Adrenal gland (tissue), 12 donors: Measurements from ENCODE around the gene STK39. TPM values are rescaled to one million over a fixed set of nuclear protein-coding genes. Genes with fewer than 3 reads are reported as not detected.

ENCODE experiments used
- DNase-seq, 7 donors: peaks; one replicate each; pipeline ENCODE4 v3.0.0-alpha.2; 2019 to 2020
- H3K27ac ChIP-seq, 5 donors: fragments of 200-600 bp; sonication (generic) in 4 of 5; 1 replicate in 3 of 5; 2 replicates in 2 of 5; pipeline versions ENCODE4 v1.5.1 to v1.8.0; 2016 to 2020; ENCODE audit warnings: mild to moderate bottlenecking in 1 of 5
- H3K27me3 ChIP-seq: fragments of 200-600 bp; 2 replicates; pipeline ENCODE4 v1.8.0; 2021
- H3K36me3 ChIP-seq, 2 donors: fragments of 200-600 bp; replicated peaks in 1 of 2; 1 replicate in 1 of 2; 2 replicates in 1 of 2; pipeline versions ENCODE4 v1.5.1 to v1.8.0; 2018 to 2022
- H3K4me1 ChIP-seq, 2 donors: fragments of 200-600 bp; replicated peaks in 1 of 2; 1 replicate in 1 of 2; 2 replicates in 1 of 2; pipeline versions ENCODE4 v1.5.1 to v1.8.0; 2018 to 2021
- H3K4me3 ChIP-seq, 4 donors: fragments of 200-600 bp; sonication (generic) in 3 of 4; one replicate each; pipeline ENCODE4 v1.5.1; 2016 to 2018
- H3K9me3 ChIP-seq, 3 donors: fragments of 200-600 bp; sonication (generic) in 1 of 3; replicated peaks in 1 of 3; 1 replicate in 2 of 3; 2 replicates in 1 of 3; pipeline versions ENCODE4 v1.5.1 to v1.8.0; 2016 to 2021
- CTCF ChIP-seq, 6 experiments: fragments of 450-650 bp in 4 of 6; fragments of 200-600 bp in 2 of 6; sonication (generic) in 1 of 6; IDR thresholded peaks; 1 replicate in 5 of 6; 2 replicates in 1 of 6; pipeline versions ENCODE4 v1.5.1 to v1.8.0; 2016 to 2021; ENCODE audit warnings: antibody characterized with exemption in 6 of 6, mild to moderate bottlenecking in 2 of 6, moderate library complexity in 1 of 6
- POLR2A ChIP-seq, 2 donors: fragments of 450-650 bp; IDR thresholded peaks; one replicate each; pipeline ENCODE4 v1.6.1; 2017; ENCODE audit warnings: antibody characterized with exemption in 2 of 2, mild to moderate bottlenecking in 2 of 2, moderate library complexity in 1 of 2
- WGBS, 4 donors: extraction: QIAGEN DNeasy Blood & Tissue Kit in 2 of 4; methylation state at CpG; one replicate each; pipeline versions ENCODE4 v1.1.5 to v1.1.7; 2013 to 2017; 5-methylcytosine and 5-hydroxymethylcytosine counted together
- intact Hi-C, 2 donors: fragments of 100-400 bp; cut with DNase I; formaldehyde crosslinking; loops; one replicate each; pipeline versions ENCODE4 v1.14.1 to v1.15.0; 2022 to 2023
- polyA plus RNA-seq, 3 donors: library from polyadenylated mRNA; stranded (reverse); fragments of 200-250 nt in 2 of 3; fragments of 350-450 nt in 1 of 3; fragmentation: Illumina TruSeq in 1 of 3; extraction: RNeasy Lipid Tissue Mini Kit (QIAGEN cat#74804) in 1 of 3; gene quantifications; one replicate each; pipeline ENCODE4 v1.2.3, GENCODE V29; 2013 to 2014
- total RNA-seq, 9 donors: library from RNA; depleted of rRNA in 4 of 9; stranded (reverse); fragments of >200 nt in 4 of 9; fragments of 120-200 nt in 1 of 9; fragmentation: NEBNext Ultra II Directional in 1 of 9; extraction: Animal tissue kit (Norgen Biotek cat#: 25700) in 1 of 9; gene quantifications; one replicate each; pipeline versions ENCODE4 v1.1.0 to v1.2.4, GENCODE V29; 2013 to 2023
- donor health status: healthy with polysubstance abuse.
- donor health status: Bipolar disorder and iron deficiency.
- donor health status: DM: yes; HTN: yes; CAD: no.
- donor health status: DM: no; HTN: no; CAD: no.
- donor health status: DM: no; HTN: no; CAD: no.
- donor health status: DM: yes; HTN: yes; CAD: no.

Gene STK39
- total and polyA plus RNA-seq, 12 donors: 2.4 to 11.1 (median 5.8) TPM

GRCh38 chr2:168032091-168032490 is 215.3 kb downstream of the STK39 start:
- intact Hi-C loops: no loop called here
- TF ChIP-seq CTCF (IDR thresholded peaks at IDR 0.05) (no peak), POLR2A (IDR thresholded peaks at IDR 0.05) (no peak)
- DNase-seq: no peak
- Histone ChIP-seq H3K36me3 (no peaks in the 10 kb centered on the region), H3K4me3 (no peak overlapping the region), H3K27ac (no peak overlapping the region), H3K27me3 (no peaks in the 10 kb centered on the region), H3K9me3 (no peaks in the 10 kb centered on the region), H3K4me1 (no peaks in the 10 kb centered on the region)
- WGBS, 4 donors: 89 to 94% (median 93%) methylated on average over 3 of the region's 3 CpGs

DNA sequence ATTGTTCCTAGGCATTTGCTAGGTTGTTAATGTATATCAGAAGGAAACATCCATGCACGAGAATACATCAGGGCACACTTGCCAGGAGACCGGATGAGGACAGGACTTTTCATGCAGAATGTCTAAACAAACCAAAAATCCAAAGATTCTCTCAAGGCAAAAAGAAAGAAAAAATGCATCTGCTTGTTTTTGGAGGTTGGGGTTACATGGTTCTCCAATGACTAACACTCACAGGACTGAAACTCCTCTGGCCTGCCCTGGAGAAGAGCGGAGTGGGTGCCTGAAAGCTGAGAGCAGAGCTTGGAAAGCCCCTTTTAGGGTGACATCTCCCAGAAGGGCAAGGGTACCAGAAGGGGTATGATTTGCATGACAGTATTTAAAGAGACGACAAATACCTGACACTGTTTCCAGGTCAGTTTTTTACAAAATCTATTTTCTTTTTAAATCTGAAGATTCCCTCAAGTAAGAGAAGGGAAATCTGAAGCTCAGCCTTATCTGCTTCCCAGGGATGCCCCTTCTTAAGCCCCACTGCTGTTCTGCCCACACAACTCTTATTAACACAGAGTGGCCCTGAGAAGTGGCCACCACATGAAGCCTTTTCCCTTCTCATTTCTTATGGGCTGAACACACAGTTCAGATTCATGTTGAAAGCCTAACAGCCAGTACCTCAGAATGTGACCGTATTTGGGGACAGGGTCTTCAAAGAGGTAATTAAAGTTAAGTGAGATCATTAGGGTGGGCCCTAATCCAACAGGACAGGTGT is 216.4 kb downstream of the STK39 start:
- DNase-seq: no peak
- TF ChIP-seq POLR2A (IDR thresholded peaks at IDR 0.05) (no peak), CTCF (IDR thresholded peaks at IDR 0.05) (no peak)
- intact Hi-C loops: no loop called here
- Histone ChIP-seq H3K27ac (no peak overlapping the region), H3K9me3 (no peaks in the 10 kb centered on the region), H3K36me3 (no peaks in the 10 kb centered on the region), H3K27me3 (no peaks in the 10 kb centered on the region), H3K4me3 (no peak overlapping the region), H3K4me1 (no peaks in the 10 kb centered on the region)
- WGBS, 4 donors: 87 to 93% (median 91%) methylated on average over 5 of the region's 5 CpGs

- DNase-seq: no peak
- Histone ChIP-seq H3K36me3 (no peaks in the 10 kb centered on the region), H3K4me3 (no peak overlapping the region), H3K27me3 (no peaks in the 10 kb centered on the region), H3K27ac (no peak overlapping the region), H3K9me3 (no peaks in the 10 kb centered on the region), H3K4me1 (no peaks in the 10 kb centered on the region)
- TF ChIP-seq CTCF (IDR thresholded peaks at IDR 0.05) (no peak), POLR2A (IDR thresholded peaks at IDR 0.05) (no peak)
- intact Hi-C loops: no loop called here
- 57 to 82% (median 73%) methylated on average over 1 of the region's 1 CpG for WGBS, 4 donors
Observed at GRCh38 chr2:168029071-168029470, 218.3 kb downstream of the STK39 start.

DNA sequence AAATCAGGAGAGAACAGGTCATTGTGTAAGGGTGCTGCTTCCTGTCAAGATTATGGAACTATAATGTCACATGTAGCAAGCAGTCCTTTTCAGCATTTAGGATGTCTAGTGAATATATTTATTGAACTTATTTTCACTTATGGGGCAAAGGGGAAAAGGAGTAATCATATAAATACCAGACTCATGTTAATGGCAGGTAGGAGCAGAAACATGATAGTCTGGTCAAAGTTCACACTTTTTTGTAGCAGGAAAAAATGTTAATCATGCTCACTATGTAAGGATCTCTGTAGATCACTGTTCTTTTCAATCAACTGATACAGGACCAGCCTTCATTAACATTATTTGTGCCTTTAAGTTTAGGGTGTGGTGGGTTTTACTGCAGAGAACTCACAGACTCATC is 219.0 kb downstream of the STK39 start:
- H3K4me3 ChIP-seq: no peak overlapping the region
- H3K27me3 ChIP-seq: no peaks in the 10 kb centered on the region
- intact Hi-C loops: no loop called here
- H3K27ac ChIP-seq: no peak overlapping the region
- no peak for DNase-seq
- H3K4me1 ChIP-seq: no peaks in the 10 kb centered on the region
- H3K9me3 ChIP-seq: no peaks in the 10 kb centered on the region
- H3K36me3 ChIP-seq: no peaks in the 10 kb centered on the region
- no peak for TF ChIP-seq CTCF (IDR thresholded peaks at IDR 0.05)
- no peak for TF ChIP-seq POLR2A (IDR thresholded peaks at IDR 0.05)
